Iris pigment epithelial cell (primary cell): Measurements from ENCODE around the gene STT3B.

Experiments
- DNase-seq: peaks from one replicate; pipeline ENCODE4 v3.0.0-alpha.2; 2011; ENCODE audit warnings: low read depth

STT3B gene

GRCh38 chr3:31521468-31521867 lies 11.3 kb upstream of the STT3B start:
- no peak for DNase-seq

GRCh38 chr3:31522152-31522551 lies 10.6 kb upstream of the STT3B start:
- DNase-seq, result no peak

GRCh38 chr3:31523543-31523942 lies 9.2 kb upstream of the STT3B start:
- DNase-seq, result no peak

- no peak for DNase-seq
Observed at GRCh38 chr3:31525532-31525931, 7.2 kb upstream of the STT3B start.

- no peak for DNase-seq
Observed at GRCh38 chr3:31529421-31529820, 3.3 kb upstream of the STT3B start.

DNA sequence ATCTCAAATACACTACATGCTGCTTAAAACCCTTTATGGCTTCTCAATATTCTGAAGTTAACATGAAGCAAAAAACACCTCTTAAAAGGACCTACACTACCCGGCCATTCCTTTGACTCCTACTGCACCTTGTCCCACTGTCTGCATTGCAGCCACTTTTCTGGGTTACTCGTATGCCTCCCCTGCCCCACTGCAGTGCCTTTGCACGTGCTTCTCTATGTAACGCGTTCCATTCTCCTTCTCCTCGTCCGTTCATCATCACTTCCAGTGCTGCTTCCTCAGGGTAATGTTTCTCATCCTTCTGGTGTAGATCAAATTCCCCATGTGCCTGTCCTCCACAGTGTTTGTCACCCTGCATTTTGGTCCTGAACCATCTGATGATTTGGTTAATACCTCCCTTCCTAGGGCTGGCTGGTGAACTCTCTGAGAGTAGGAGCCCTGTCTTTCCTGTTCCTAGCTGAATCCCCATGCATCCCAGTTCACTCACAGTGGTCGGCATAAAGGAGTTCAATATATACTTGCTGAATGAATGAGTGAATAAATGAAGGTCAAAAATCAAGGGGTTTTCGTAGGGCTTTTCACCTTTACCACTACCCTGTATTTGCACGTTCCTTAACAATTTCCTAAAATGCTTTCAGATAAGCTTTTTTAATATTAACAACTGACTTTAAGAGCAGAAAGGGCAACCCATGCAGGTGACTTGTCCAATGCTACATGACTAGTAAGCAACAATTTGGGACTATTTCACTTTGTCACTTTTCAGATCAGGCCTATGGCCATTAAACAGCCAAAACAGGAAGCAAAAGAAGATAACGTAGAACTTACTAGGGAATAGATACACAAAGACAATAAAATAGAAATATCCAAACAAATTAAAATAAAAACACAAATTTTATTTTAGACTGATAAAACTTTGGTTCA lies 2.4 kb upstream of the STT3B start:
- no peak for DNase-seq

GRCh38 chr3:31530960-31531335 lies 1.8 kb upstream of the STT3B start:
- DNase-seq, result no peak

DNA sequence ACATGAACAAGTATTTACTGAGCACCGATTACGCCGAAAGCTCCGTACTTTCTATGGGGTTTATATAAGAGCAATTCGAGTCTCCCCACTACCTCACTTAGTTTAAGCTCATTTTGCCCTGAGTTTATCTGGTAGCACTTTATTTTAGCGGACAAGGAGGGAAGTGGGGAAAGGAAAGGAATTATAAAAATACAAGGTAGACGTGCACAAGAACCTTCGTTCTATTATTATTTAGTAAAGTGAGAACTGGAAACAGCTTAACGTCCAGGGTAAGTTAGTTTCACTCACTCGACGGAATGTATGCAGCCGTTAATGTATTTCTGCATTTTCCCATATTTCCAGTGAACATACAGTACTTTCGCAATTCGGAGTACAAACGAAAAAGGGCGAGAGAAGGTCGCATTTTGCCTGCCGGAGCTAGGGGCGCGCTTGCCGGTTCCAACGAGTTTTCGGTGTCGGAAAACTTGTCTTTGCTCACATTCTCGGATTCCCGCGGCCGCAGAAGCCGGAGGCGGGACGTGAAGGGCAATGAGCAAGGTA lies 1.2 kb upstream of the STT3B start:
- no peak for DNase-seq

DNA sequence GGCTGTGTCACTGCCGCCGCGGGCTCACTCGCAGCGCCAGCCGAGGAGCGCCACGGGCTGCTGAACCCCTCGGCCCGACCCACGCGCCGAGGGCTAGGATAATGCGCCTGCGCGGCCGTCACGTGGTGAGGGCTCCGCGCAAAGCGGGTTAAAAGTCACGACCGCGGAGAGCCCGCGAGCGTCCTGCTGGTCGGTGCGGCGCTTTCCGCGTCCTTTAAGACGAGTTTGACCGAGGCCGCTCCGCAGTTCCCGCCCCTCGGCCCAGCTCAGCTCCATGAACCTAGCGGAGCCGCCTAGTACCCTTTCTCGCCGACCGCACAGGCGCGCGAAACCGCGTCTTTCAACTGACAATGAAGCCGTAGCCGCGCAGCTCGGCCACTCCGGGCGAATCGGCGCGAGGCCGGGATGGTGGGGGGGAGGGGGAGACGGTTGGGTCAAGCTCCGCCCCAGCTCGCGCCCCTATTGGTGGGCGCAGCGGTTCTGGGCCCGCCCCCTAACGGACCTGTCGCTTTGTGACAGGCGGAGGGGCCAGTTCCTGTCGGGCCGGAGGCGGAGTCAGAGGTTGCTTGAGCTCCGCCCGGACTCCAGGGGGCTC lies 636 bp upstream of the STT3B start:
- DNase-seq, result peak; percentile 99

- DNase-seq, result peak; percentile 31
Observed at GRCh38 chr3:31533169-31534064, 692 bp downstream of the STT3B start.

DNA sequence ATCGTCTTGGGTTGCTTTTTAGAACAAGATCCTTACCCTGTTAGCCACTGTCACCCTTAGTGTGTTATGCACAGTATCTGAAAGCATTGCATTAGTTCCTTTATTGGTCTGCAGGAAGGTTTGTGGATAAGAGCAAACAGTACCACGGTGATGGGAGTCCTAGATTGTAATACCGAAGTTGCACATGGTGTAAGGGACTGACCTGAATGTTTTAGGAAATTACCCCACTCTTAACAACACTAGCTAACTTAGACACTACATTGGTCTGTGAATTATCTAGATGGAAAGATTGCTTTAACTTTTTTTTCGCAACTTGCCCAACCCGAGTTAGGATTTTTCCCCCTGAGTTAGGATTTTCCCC lies 1.3 kb downstream of the STT3B start:
- DNase-seq, result peak; percentile 26

DNA sequence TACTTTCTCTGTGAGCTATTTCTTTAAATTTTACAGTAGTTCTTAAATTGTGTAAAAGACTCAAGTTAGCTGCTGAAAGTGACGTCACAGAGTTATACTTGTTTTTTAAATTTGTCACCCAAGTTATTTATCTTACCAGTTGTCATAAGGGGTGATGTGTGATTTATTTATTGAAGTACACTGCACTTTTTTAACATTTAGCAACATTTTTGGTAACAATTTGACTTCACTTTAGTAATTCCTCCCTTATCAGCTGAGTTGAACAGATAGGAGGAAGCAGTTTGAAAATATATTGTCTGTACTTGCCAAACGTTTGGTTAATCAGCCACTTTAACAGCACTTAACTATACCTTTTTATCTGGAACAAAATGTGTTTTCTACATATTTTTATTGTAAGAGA lies 3.8 kb downstream of the STT3B start:
- DNase-seq, result no peak

GRCh38 chr3:31538801-31539200 lies 6.1 kb downstream of the STT3B start:
- DNase-seq, result no peak

- DNase-seq, result no peak
Observed at GRCh38 chr3:31539275-31539674, 6.5 kb downstream of the STT3B start.

DNA sequence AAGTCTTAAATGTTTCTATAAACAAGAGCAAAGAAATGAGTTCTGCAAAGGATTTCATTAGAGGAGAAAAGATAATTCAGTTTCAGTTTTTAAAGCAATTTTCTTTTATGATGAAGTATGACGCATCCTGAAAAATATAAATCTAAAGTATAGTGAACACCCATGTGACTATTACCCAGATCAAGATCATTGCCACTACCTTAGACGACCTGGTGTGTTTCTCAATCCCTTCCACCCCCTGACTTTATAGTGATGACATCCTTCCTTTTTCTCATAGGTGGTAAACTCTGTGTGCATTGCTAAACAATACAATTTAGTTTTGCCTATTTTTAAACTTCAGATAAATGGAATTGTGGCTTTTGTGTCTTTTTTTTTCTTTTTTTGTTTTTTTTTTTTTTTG lies 8.4 kb downstream of the STT3B start:
- no peak for DNase-seq

DNA sequence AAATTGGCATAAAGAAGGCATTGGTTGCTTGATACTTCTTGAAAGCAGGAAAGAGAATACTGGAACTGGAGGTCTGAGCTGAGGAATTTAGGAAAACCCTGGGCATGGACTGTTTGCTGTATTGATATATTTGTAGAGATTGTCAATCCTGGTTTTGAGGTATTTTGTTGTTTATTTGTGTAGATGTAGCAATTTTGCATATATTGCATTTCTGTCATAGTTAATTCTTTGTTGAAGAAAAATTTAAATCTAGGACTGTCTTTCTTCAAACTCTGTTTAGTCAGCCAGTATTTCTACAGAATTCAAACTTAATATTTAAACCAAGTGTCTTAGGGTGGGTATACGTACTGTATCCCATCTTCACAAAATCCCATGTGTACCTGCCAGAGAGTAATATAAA lies 9.5 kb downstream of the STT3B start:
- DNase-seq, result no peak

DNA sequence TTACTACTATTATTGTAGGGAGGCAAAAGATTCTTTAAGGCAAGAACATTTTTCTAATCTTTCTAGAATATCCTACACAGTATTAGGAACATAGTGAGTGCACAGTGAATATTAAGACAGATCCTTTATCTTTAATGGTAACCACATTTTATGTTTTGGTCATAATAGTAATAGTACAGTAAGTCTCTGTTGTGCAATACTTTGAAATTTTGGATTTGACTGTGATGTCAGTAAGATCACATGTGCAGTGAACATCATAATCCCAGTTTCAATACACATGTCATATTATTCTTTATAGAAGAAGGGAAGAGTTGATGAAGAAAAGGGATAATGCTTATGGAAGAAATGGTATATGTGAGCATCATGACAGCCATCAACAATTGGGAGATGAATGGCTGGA lies 10.7 kb downstream of the STT3B start:
- DNase-seq, result peak; percentile 59

GRCh38 chr3:31544634-31545033 lies 11.9 kb downstream of the STT3B start:
- DNase-seq, result peak; percentile 65

DNA sequence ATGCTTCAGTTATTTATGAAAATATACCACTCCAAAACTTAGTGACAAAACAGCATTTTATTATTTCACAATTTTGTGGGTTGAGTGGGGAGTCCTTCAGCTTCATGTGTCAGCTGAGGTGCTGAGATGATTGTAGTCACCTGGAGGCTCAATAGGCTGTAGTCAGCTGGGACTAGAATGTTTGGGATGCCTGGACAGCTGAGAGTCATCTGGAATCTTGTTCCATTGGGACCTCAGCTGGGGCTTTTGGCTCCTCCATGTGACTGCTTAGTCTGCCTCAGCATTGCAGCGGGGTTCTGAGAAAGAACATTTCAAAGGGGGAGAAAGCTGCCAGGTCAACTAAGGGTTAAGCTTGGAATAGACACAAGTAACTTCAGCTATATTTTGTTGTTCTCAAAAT lies 13.4 kb downstream of the STT3B start:
- DNase-seq, result no peak

DNA sequence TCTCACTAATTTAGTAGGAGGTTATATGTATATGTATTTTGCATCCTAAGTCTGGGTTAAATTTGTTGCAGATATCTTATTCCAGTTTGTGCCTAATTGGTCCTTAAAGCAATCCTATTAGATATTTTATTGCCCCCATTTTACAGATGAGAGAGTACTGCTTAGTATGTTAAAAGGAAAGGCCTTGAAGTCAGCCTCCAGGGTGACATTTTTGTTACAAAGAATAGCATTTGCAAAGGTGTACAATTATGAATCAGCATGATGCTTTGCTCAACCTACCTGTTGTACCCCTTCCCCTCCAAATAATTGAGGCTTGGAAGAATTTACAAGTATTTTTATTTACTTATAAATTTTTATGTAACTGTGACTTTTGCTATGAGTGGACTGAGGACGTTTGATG lies 14.0 kb downstream of the STT3B start:
- no peak for DNase-seq

DNA sequence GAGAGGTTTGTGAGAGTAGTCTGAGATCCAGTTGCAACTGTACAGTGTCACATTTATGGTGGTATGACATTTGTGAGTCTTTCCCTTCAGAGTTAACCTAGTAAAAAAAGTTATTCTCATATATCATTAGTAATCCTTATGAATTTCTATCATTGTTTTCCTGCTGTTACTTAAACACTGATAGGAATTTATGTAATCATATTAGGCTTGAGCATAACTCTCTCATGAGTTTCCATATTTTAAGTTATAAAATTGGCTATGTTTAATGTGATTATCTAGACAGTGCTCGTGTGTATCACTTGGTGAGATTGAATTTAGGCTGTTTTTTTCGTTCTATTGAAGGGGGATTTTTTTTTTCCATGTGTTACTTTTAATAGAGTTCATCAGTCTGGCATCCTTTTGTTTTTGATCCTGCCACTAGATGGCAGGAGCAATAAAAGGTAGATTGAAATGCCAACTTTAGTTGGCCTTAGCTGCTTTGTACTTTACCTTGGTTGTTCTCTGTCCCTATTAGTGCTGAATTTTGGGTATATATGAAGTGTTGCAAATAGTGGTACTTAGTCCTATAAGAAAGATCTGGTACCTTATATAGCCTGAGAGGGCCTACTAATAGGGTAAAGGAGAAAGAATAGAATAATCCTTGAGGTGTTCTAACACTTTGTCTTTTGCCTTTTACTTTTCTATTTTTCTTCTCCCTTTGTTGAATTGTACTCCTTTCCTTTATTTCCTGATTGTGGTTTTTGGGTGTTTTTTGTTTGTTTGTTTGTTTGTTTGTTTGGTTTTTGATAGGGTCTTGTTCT lies 17.9 kb downstream of the STT3B start:
- DNase-seq, result peak; percentile 37

- DNase-seq, result no peak
Observed at GRCh38 chr3:31551646-31552045, 18.9 kb downstream of the STT3B start.
